ENCODE data around the gene PZP. TPM values are rescaled to one million over a fixed set of nuclear protein-coding genes. Genes with fewer than 3 reads are reported as not detected.

Gene PZP
- total and polyA plus RNA-seq, 2 donors from 2014 or later = 0.31 TPM; not detected in 1

GRCh38 chr12:9163392-9163791, 44.8 kb downstream of the PZP start:
- Histone ChIP-seq H3K9ac (ENCODE audit: low read length in 3 of 3) (no peak overlapping the region), H3K27ac (ENCODE audit: low read depth in 2 of 2, low read length in 2 of 2) (no peak overlapping the region), H3K27me3 (ENCODE audit: control insufficient read depth, insufficient read depth, low read length) (no peaks in the 10 kb centered on the region), H3K4me1 (ENCODE audit: control insufficient read depth in 2 of 3, insufficient read depth in 2 of 3, low read depth in 1 of 3, low read length in 3 of 3) (no peaks in the 10 kb centered on the region), H3K4me3 (ENCODE audit: low read length in 3 of 3) (no peak overlapping the region), H3K9me3 (ENCODE audit: control insufficient read depth in 2 of 3, insufficient read depth in 1 of 3, low read length in 3 of 3) (no peaks in the 10 kb centered on the region), H3K36me3 (ENCODE audit: control insufficient read depth in 2 of 3, insufficient read depth in 3 of 3, low read length in 3 of 3) (no peaks in the 10 kb centered on the region)
- intact Hi-C loops (cut with DNase I) = no loop called here
- TF ChIP-seq, protein P1, sequence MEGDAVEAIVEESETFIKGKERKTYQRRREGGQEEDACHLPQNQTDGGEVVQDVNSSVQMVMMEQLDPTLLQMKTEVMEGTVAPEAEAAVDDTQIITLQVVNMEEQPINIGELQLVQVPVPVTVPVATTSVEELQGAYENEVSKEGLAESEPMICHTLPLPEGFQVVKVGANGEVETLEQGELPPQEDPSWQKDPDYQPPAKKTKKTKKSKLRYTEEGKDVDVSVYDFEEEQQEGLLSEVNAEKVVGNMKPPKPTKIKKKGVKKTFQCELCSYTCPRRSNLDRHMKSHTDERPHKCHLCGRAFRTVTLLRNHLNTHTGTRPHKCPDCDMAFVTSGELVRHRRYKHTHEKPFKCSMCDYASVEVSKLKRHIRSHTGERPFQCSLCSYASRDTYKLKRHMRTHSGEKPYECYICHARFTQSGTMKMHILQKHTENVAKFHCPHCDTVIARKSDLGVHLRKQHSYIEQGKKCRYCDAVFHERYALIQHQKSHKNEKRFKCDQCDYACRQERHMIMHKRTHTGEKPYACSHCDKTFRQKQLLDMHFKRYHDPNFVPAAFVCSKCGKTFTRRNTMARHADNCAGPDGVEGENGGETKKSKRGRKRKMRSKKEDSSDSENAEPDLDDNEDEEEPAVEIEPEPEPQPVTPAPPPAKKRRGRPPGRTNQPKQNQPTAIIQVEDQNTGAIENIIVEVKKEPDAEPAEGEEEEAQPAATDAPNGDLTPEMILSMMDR (IDR thresholded peaks at IDR 0.05; ENCODE audit: borderline replicate concordance, extremely low read depth, insufficient read depth) = no peak
- peak in 3 of 5 donors; percentile 13 to 40 (median 17) for DNase-seq
- no peak for FAIRE-seq

DNA sequence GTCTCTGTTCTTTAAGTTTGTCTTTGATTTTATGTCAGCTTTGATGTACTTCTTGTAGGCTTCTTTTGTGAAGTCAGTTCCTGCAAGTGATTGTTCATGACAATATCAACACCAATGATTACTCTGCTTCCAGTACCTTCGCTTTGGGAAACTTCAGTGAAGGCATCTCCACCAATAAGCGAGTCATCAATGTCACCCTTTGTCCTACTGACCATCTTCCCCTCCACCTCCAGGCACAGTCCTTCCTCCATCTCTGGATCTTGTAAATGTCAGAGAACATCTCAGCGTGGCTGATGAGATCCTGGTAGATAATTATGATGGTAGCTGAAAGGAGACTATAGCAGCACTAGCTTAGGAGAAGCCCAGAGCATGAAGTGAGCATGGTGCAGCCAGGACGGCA, 52.1 kb downstream of the PZP start:
- no peak for DNase-seq
- Histone ChIP-seq H3K4me1 (ENCODE audit: control insufficient read depth in 2 of 3, insufficient read depth in 2 of 3, low read depth in 1 of 3, low read length in 3 of 3) (no peaks in the 10 kb centered on the region), H3K36me3 (ENCODE audit: control insufficient read depth in 2 of 3, insufficient read depth in 3 of 3, low read length in 3 of 3) (no peaks in the 10 kb centered on the region), H3K4me3 (ENCODE audit: low read length in 3 of 3) (no peak overlapping the region), H3K9ac (ENCODE audit: low read length in 3 of 3) (no peak overlapping the region), H3K9me3 (ENCODE audit: control insufficient read depth in 2 of 3, insufficient read depth in 1 of 3, low read length in 3 of 3) (no peaks in the 10 kb centered on the region), H3K27me3 (ENCODE audit: control insufficient read depth, insufficient read depth, low read length) (no peaks in the 10 kb centered on the region), H3K27ac (ENCODE audit: low read depth in 2 of 2, low read length in 2 of 2) (no peak overlapping the region)
- intact Hi-C loops (cut with DNase I) = no loop called here
- TF ChIP-seq, protein P1 (IDR thresholded peaks at IDR 0.05; ENCODE audit: borderline replicate concordance, extremely low read depth, insufficient read depth) = no peak
- FAIRE-seq = no peak

DNA sequence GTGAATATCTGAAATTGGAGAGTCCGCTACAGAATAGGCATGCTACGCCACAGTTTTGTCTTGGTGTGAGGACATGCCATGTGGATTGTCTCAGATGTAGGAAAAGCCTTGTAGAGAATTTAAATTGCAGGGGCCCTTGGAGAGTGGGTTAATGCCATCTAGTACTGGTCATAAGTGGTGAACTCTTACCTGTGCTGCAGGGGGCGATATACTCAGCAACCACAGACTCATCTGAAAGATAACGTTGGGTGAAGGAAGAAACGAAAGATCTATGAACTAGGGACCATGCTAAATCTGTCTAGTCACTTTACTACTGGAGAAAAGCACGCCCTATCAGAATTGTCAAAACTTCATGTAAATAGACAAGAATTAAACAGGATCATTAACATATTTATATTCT, 58.8 kb downstream of the PZP start:
- peaks cover 0 to 9% (median 0%) of the 10 kb centered on the region in 3 donors for H3K9me3 ChIP-seq (ENCODE audit: control insufficient read depth in 2 of 3, insufficient read depth in 1 of 3, low read length in 3 of 3)
- H3K9ac ChIP-seq (ENCODE audit: low read length in 3 of 3) = no peak overlapping the region
- DNase-seq = no peak
- intact Hi-C loops (cut with DNase I) = no loop called here
- H3K27me3 ChIP-seq (ENCODE audit: control insufficient read depth, insufficient read depth, low read length) = no peaks in the 10 kb centered on the region
- no peak overlapping the region for H3K4me3 ChIP-seq (ENCODE audit: low read length in 3 of 3)
- H3K4me1 ChIP-seq (ENCODE audit: control insufficient read depth in 2 of 3, insufficient read depth in 2 of 3, low read depth in 1 of 3, low read length in 3 of 3) = no peaks in the 10 kb centered on the region
- H3K27ac ChIP-seq (ENCODE audit: low read depth in 2 of 2, low read length in 2 of 2) = no peak overlapping the region
- TF ChIP-seq, protein P1 (IDR thresholded peaks at IDR 0.05; ENCODE audit: borderline replicate concordance, extremely low read depth, insufficient read depth) = no peak
- FAIRE-seq = no peak
- no peaks in the 10 kb centered on the region for H3K36me3 ChIP-seq (ENCODE audit: control insufficient read depth in 2 of 3, insufficient read depth in 3 of 3, low read length in 3 of 3)

- H3K4me3 ChIP-seq (ENCODE audit: low read length in 3 of 3) = no peak overlapping the region
- H3K36me3 ChIP-seq (ENCODE audit: control insufficient read depth in 2 of 3, insufficient read depth in 3 of 3, low read length in 3 of 3) = no peaks in the 10 kb centered on the region
- no peaks in the 10 kb centered on the region for H3K27me3 ChIP-seq (ENCODE audit: control insufficient read depth, insufficient read depth, low read length)
- no peak overlapping the region for H3K27ac ChIP-seq (ENCODE audit: low read depth in 2 of 2, low read length in 2 of 2)
- H3K9me3 ChIP-seq (ENCODE audit: control insufficient read depth in 2 of 3, insufficient read depth in 1 of 3, low read length in 3 of 3) = peaks cover 0 to 9% (median 0%) of the 10 kb centered on the region in 3 donors
- TF ChIP-seq, protein P1 (IDR thresholded peaks at IDR 0.05; ENCODE audit: borderline replicate concordance, extremely low read depth, insufficient read depth) = no peak
- DNase-seq = no peak
- no peak overlapping the region for H3K9ac ChIP-seq (ENCODE audit: low read length in 3 of 3)
- intact Hi-C loops (cut with DNase I) = no loop called here
- H3K4me1 ChIP-seq (ENCODE audit: control insufficient read depth in 2 of 3, insufficient read depth in 2 of 3, low read depth in 1 of 3, low read length in 3 of 3) = no peaks in the 10 kb centered on the region
- no peak for FAIRE-seq
Measured at GRCh38 chr12:9148926-9149325, 59.3 kb downstream of the PZP start.

All from kidney (tissue), 14 donors.